ENCODE data around the gene TECR. TPM values are rescaled to one million over a fixed set of nuclear protein-coding genes. Genes with fewer than 3 reads are reported as not detected.
A peak's percentile ranks its signal among the peaks of the same experiment; 100 is the strongest.

Gene TECR
- total and polyA plus RNA-seq, 2 of the 13 experiments (the other 11 are each of a cell fraction or from before 2014, with no cell fraction given) = 54.9 to 121 TPM

GRCh38 chr19:14571695-14572490 is 42.5 kb downstream of the TECR start, which contains the start of gene NDUFB7 (continued):
- TF ChIP-seq STAT5B (CRISPR knock-in tag; IDR thresholded peaks at IDR 0.05) (no peak), ZNF564 (CRISPR knock-in tag; IDR thresholded peaks at IDR 0.05) (peak; percentile 61; the same call in 1 of the 2 replicates), TP53 (CRISPR knock-in tag; conservative IDR thresholded peaks at IDR 0.05) (peak; percentile 73), ZNF12 (CRISPR knock-in tag; IDR thresholded peaks at IDR 0.05) (peak; percentile 27; the same call in 1 of the 2 replicates), HES4 (CRISPR knock-in tag; IDR thresholded peaks at IDR 0.05; ENCODE audit: borderline replicate concordance) (peak; percentile 63; the same call in 1 of the 2 replicates), SMARCC2 (IDR thresholded peaks at IDR 0.05) (no peak), ZBTB2 (CRISPR knock-in tag; IDR thresholded peaks at IDR 0.05; ENCODE audit: low read depth) (peak; percentile 70), SETDB1 (CRISPR knock-in tag; IDR thresholded peaks at IDR 0.05; ENCODE audit: borderline replicate concordance) (no peak), SRSF9 (IDR thresholded peaks at IDR 0.05; ENCODE audit: borderline replicate concordance, insufficient read depth, low read depth, low read length, poor library complexity, severe bottlenecking) (no peak), BRCA1 (CRISPR knock-in tag; IDR thresholded peaks at IDR 0.05) (no peak; the same call in 1 of the 2 replicates), ZNF879 (CRISPR knock-in tag; IDR thresholded peaks at IDR 0.05) (no peak), ZNF576 (CRISPR knock-in tag; IDR thresholded peaks at IDR 0.05) (no peak; the same call in 1 of the 2 replicates), ZBTB14 (CRISPR knock-in tag; IDR thresholded peaks at IDR 0.05) (no peak), MLX (CRISPR knock-in tag; IDR thresholded peaks at IDR 0.05) (no peak; the same call in 1 of the 2 replicates), POGK (CRISPR knock-in tag; conservative IDR thresholded peaks at IDR 0.05) (peak; percentile 88), ZNF441 (CRISPR knock-in tag; IDR thresholded peaks at IDR 0.05; ENCODE audit: borderline replicate concordance) (peak; percentile 27; the same call in 1 of the 2 replicates), NFATC3 (CRISPR knock-in tag; IDR thresholded peaks at IDR 0.05) (peak; percentile 85; the same call in 1 of the 2 replicates), ZSCAN9 (CRISPR knock-in tag; IDR thresholded peaks at IDR 0.05; ENCODE audit: borderline replicate concordance) (peak; percentile 73), SMAD9 (CRISPR knock-in tag; IDR thresholded peaks at IDR 0.05) (peak; percentile 34; the same call in 1 of the 2 replicates), HMGXB4 (CRISPR knock-in tag; IDR thresholded peaks at IDR 0.05; ENCODE audit: borderline replicate concordance in 1 of 2, low read depth in 1 of 2) (peak; percentile 94), RXRB (CRISPR knock-in tag; IDR thresholded peaks at IDR 0.05; ENCODE audit: borderline replicate concordance) (peak; percentile 69), SMYD3 (CRISPR knock-in tag; IDR thresholded peaks at IDR 0.05) (no peak)
